GM13976 (cell line): ENCODE results near the gene RSPO3.

Source experiments
- DNase-seq: peaks from one replicate; pipeline ENCODE4 v3.0.0; 2012; ENCODE audit warnings: low spot score
- in situ Hi-C: fragments of 300-500 bp; cut with MboI; formaldehyde crosslinking; loops from one replicate; pipeline ENCODE4 v1.12.0; 2022; ENCODE audit warnings: low sequenced_read_pairs, mixed read lengths, inconsistent platforms; ENCODE audit not compliant: unreplicated experiment
- TF ChIP-seq, protein P1 (sequence below): IDR thresholded peaks from 2 replicates; pipeline ENCODE4 v1.5.1; 2012; ENCODE audit warnings: borderline replicate concordance, mild to moderate bottlenecking; ENCODE audit not compliant: insufficient read depth; ENCODE audit errors: extremely low read depth, missing control alignments, control extremely low read depth

The RSPO3 gene

GRCh38 chr6:127180426-127180825, 62.0 kb downstream of the RSPO3 start:
- DNase-seq, result no peak
- in situ Hi-C loops, result no loop called here
- TF ChIP-seq, protein P1, sequence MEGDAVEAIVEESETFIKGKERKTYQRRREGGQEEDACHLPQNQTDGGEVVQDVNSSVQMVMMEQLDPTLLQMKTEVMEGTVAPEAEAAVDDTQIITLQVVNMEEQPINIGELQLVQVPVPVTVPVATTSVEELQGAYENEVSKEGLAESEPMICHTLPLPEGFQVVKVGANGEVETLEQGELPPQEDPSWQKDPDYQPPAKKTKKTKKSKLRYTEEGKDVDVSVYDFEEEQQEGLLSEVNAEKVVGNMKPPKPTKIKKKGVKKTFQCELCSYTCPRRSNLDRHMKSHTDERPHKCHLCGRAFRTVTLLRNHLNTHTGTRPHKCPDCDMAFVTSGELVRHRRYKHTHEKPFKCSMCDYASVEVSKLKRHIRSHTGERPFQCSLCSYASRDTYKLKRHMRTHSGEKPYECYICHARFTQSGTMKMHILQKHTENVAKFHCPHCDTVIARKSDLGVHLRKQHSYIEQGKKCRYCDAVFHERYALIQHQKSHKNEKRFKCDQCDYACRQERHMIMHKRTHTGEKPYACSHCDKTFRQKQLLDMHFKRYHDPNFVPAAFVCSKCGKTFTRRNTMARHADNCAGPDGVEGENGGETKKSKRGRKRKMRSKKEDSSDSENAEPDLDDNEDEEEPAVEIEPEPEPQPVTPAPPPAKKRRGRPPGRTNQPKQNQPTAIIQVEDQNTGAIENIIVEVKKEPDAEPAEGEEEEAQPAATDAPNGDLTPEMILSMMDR, result no peak

DNA sequence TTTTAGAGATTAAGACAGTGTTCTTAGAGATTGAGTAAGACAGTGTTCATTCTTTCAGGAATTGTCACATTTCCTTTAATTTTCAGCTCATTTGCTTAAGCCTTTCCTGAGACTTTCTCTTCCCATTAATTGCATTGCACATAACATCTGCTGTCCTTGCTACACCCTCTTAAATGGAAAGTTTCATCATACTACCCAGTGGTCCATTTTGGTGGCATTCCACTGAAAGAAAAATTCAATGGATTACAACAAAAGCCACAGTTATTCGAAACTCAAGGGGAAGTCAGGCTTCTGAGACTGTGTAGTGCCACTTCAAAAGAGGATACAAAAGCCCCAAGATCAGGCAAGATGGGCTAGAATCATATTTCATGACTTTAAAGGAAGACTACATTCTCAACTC, 64.0 kb downstream of the RSPO3 start:
- TF ChIP-seq, protein P1, result no peak
- DNase-seq, result no peak
- in situ Hi-C loops, result no loop called here

DNA sequence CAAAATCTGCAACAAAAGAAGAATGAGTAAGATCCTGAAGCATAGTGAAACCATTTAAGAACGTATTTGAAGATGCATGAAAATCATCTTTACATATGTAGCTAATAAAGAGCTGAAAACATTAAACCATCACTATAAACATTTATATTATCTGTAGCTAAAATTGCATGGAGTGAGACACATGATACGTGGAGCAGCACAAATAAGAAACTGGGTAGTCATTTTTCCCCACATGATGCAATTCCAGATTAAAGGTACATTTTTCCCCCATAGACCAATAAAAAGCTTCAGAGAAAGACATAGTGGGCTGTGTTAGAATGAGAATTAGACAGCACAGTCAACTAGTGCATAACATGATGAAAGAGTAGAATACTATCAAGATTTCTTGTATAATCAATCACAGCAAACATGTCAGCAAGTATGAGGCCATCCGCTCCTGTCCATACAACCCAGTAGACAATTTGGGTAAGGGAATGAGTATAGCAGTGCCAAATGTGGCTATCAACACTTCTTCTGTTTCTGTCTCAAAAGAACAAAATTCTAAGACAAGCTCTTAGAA, 67.0 kb downstream of the RSPO3 start:
- TF ChIP-seq, protein P1, result no peak
- in situ Hi-C loops, result no loop called here
- DNase-seq, result no peak

DNA sequence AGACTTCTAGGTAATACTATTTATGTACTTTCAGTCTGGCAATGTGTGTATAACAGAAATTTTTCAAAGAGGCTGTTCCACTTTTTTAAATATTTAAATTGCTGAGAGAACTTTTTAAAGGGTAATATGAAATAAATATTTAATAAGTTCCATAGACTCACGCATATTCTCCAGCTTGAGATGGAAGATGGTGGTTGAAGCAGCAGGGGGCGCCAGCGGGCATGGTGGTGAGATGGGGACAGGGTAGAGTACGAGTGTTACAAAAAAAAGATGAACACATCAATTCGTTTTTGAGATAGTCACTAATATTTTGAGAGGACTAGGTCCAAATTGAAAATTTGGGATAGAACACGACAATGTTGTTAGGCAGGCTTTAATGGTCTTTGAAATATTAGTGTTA, 68.4 kb downstream of the RSPO3 start:
- TF ChIP-seq, protein P1, result peak; percentile 60
- in situ Hi-C loops, result no loop called here
- DNase-seq, result no peak

- in situ Hi-C loops, result no loop called here
- TF ChIP-seq, protein P1, result no peak
- DNase-seq, result no peak
These were observed 70.3 kb downstream of the RSPO3 start for GRCh38 chr6:127188744-127189143.

DNA sequence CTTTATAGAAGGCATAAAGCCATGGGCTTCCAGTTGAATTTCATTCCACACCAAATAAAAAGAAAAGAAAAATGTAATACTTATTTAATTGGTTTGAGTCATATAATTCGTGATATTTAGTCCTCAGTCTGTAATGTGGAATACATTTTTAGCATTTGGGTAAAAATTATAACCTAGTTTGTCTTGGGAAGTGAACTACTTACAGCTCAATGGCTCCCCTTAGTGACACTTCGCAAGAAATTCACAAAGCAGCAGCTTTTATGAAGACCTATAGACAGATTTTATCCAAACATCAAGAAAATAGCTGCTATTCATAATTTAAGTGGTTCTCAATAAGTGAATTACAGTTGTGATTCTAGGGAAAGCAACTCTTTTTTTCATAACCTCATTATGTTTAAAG, 72.1 kb downstream of the RSPO3 start:
- TF ChIP-seq, protein P1, result no peak
- in situ Hi-C loops, result no loop called here
- no peak for DNase-seq
